HEK293 (cell line): ENCODE results near the gene TTLL7.

Experiments used
- CTCF ChIA-PET: fragments of 350-600 bp; formaldehyde crosslinking; extraction: SDS; loops from one replicate; lab custom pipeline; 2021; ENCODE audit warnings: antibody characterized with exemption; lab: Yijun Ruan, JAX
- POLR2A ChIA-PET: fragments of 300-600 bp; formaldehyde crosslinking; extraction: SDS; loops from one replicate; lab custom pipeline; 2020; ENCODE audit warnings: antibody characterized with exemption, inconsistent platforms; lab: Yijun Ruan, JAX
- H3K27ac ChIP-seq: fragments of 200-500 bp; sonication (Bioruptor generic); 2 replicates; pipeline ENCODE4 v1.5.1; 2014; ENCODE audit warnings: low read depth, low read length, control low read depth, inconsistent platforms; ENCODE audit errors: extremely low read depth
- H3K36me3 ChIP-seq, 2 experiments: fragments of 200-500 bp in 1 of 2; sonication (Bioruptor generic) in 1 of 2; 1 replicate in 1 of 2; 2 replicates in 1 of 2; pipeline ENCODE4 v1.5.1; 2014 to 2017; ENCODE audit warnings: inconsistent platforms in 2 of 2, low read length in 2 of 2; ENCODE audit not compliant: control insufficient read depth in 2 of 2, insufficient read depth in 1 of 2
- H3K4me1 ChIP-seq: fragments of 200-500 bp; sonication (Bioruptor generic); 2 replicates; pipeline ENCODE4 v1.5.1; 2014; ENCODE audit warnings: mild to moderate bottlenecking, low read length, inconsistent platforms; ENCODE audit not compliant: control insufficient read depth, insufficient read depth
- H3K4me3 ChIP-seq: 2 replicates; pipeline ENCODE4 v1.5.1; 2011; ENCODE audit warnings: low read depth, mild to moderate bottlenecking, control low read depth, low read length, moderate library complexity
- H3K9me3 ChIP-seq: fragments of 200-500 bp; sonication (Bioruptor generic); 2 replicates; pipeline ENCODE4 v1.5.1; 2014; ENCODE audit warnings: low read depth, low read length, inconsistent platforms; ENCODE audit not compliant: control insufficient read depth, insufficient read depth
- GLI2 ChIP-seq: fragments of 450-650 bp; formaldehyde crosslinking; IDR thresholded peaks from 2 replicates; pipeline ENCODE4; 2017; ENCODE audit warnings: missing biosample characterization, missing genetic modification characterization, low read depth, borderline replicate concordance
- GLI4 ChIP-seq: fragments of 450-650 bp; formaldehyde crosslinking; IDR thresholded peaks from 2 replicates; pipeline ENCODE4 v1.5.1; 2016; ENCODE audit warnings: missing biosample characterization, missing genetic modification characterization
- HOXA7 ChIP-seq: sonication (generic); formaldehyde crosslinking; IDR thresholded peaks from 2 replicates; pipeline ENCODE4 v1.8.1; 2022; ENCODE audit warnings: missing genetic modification reagents, borderline replicate concordance
- KLF8 ChIP-seq: fragments of 450-650 bp; formaldehyde crosslinking; IDR thresholded peaks from 2 replicates; pipeline ENCODE4 v1.5.1; 2016; ENCODE audit warnings: missing biosample characterization, missing genetic modification characterization
- SP7 ChIP-seq: fragments of 450-650 bp; formaldehyde crosslinking; IDR thresholded peaks from 2 replicates; pipeline ENCODE4 v1.5.1; 2016; ENCODE audit warnings: missing biosample characterization, missing genetic modification characterization
- ZNF121 ChIP-seq: fragments of 450-650 bp; formaldehyde crosslinking; IDR thresholded peaks from 2 replicates; pipeline ENCODE4 v1.5.1; 2016; ENCODE audit warnings: missing biosample characterization, missing genetic modification characterization
- ZNF19 ChIP-seq: fragments of 450-650 bp; formaldehyde crosslinking; IDR thresholded peaks from 2 replicates; pipeline ENCODE4; 2016; ENCODE audit warnings: missing biosample characterization, missing genetic modification characterization, low read depth
- ZNF548 ChIP-seq: fragments of 450-650 bp; formaldehyde crosslinking; IDR thresholded peaks from 2 replicates; pipeline ENCODE4 v1.5.1; 2016; ENCODE audit warnings: missing biosample characterization, missing genetic modification characterization
- ZNF558 ChIP-seq: fragments of 450-650 bp; formaldehyde crosslinking; IDR thresholded peaks from 2 replicates; pipeline ENCODE4 v1.5.1; 2016; ENCODE audit warnings: missing biosample characterization, missing genetic modification characterization
- ZXDB ChIP-seq: fragments of 450-650 bp; formaldehyde crosslinking; IDR thresholded peaks from 2 replicates; pipeline ENCODE4 v1.5.1; 2016; ENCODE audit warnings: missing biosample characterization, missing genetic modification characterization
- TF ChIP-seq, protein P1 (sequence below): fragments of 450-650 bp; formaldehyde crosslinking; IDR thresholded peaks from 2 replicates; pipeline ENCODE4 v1.5.1; 2017; ENCODE audit warnings: missing biosample characterization, missing genetic modification characterization
- TF ChIP-seq, protein P2 (sequence below): fragments of 450-650 bp; formaldehyde crosslinking; IDR thresholded peaks from 2 replicates; pipeline ENCODE4 v1.5.1; 2016; ENCODE audit warnings: missing biosample characterization, missing genetic modification characterization
- TF ChIP-seq, protein P3 (sequence below): fragments of 450-650 bp; formaldehyde crosslinking; IDR thresholded peaks from 2 replicates; pipeline ENCODE4 v1.5.1; 2017; ENCODE audit warnings: missing biosample characterization, missing genetic modification characterization
- TF ChIP-seq, protein P4 (sequence below): fragments of 450-650 bp; formaldehyde crosslinking; IDR thresholded peaks from 2 replicates; pipeline ENCODE4 v1.5.1; 2016; ENCODE audit warnings: missing biosample characterization, missing genetic modification characterization

The TTLL7 gene

DNA sequence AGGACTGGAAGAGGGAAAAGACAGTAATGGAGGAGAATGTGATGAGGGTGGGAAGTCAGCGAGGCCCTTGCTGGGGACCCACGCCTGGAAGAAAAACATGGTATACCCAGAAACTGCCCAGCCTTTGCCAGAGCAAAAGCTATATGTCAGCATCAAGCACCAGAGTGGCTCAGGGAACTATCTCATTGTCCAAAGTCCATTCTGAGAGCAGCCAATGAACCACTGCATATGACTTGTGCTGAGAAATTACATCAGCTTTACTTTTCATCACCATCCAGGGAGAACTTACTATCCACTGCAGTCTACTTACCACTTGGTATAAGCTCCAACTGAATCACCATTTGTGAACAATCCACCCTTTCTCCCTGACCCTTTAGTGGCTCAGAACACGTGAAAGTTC lies 148.1 kb downstream of the TTLL7 start:
- H3K27ac ChIP-seq: no peak overlapping the region
- ChIA-PET CTCF (interaction anchor here (1.1 kb wide), 1 partner anchor 9 kb away, joined by 4 read pairs; no protein-coding TSS in a partner anchor), POLR2A (no interaction called here)
- no peaks in the 10 kb centered on the region for H3K36me3 ChIP-seq
- H3K4me3 ChIP-seq: no peak overlapping the region
- TF ChIP-seq ZNF121 (tag by site-specific recombination) (no peak), KLF8 (tag by site-specific recombination) (no peak), SP7 (no peak), GLI2 (tag by site-specific recombination) (no peak), ZNF548 (no peak), ZXDB (tag by site-specific recombination) (no peak), GLI4 (tag by site-specific recombination) (no peak), ZNF558 (no peak), HOXA7 (no peak), ZNF19 (tag by site-specific recombination) (no peak)
- TF ChIP-seq, protein P1, sequence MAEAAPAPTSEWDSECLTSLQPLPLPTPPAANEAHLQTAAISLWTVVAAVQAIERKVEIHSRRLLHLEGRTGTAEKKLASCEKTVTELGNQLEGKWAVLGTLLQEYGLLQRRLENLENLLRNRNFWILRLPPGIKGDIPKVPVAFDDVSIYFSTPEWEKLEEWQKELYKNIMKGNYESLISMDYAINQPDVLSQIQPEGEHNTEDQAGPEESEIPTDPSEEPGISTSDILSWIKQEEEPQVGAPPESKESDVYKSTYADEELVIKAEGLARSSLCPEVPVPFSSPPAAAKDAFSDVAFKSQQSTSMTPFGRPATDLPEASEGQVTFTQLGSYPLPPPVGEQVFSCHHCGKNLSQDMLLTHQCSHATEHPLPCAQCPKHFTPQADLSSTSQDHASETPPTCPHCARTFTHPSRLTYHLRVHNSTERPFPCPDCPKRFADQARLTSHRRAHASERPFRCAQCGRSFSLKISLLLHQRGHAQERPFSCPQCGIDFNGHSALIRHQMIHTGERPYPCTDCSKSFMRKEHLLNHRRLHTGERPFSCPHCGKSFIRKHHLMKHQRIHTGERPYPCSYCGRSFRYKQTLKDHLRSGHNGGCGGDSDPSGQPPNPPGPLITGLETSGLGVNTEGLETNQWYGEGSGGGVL (tag by site-specific recombination): no peak
- TF ChIP-seq, protein P2, sequence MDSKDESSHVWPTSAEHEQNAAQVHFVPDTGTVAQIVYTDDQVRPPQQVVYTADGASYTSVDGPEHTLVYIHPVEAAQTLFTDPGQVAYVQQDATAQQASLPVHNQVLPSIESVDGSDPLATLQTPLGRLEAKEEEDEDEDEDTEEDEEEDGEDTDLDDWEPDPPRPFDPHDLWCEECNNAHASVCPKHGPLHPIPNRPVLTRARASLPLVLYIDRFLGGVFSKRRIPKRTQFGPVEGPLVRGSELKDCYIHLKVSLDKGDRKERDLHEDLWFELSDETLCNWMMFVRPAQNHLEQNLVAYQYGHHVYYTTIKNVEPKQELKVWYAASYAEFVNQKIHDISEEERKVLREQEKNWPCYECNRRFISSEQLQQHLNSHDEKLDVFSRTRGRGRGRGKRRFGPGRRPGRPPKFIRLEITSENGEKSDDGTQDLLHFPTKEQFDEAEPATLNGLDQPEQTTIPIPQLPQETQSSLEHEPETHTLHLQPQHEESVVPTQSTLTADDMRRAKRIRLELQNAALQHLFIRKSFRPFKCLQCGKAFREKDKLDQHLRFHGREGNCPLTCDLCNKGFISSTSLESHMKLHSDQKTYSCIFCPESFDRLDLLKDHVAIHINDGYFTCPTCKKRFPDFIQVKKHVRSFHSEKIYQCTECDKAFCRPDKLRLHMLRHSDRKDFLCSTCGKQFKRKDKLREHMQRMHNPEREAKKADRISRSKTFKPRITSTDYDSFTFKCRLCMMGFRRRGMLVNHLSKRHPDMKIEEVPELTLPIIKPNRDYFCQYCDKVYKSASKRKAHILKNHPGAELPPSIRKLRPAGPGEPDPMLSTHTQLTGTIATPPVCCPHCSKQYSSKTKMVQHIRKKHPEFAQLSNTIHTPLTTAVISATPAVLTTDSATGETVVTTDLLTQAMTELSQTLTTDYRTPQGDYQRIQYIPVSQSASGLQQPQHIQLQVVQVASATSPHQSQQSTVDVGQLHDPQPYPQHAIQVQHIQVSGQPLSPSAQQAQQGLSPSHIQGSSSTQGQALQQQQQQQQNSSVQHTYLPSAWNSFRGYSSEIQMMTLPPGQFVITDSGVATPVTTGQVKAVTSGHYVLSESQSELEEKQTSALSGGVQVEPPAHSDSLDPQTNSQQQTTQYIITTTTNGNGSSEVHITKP (tag by site-specific recombination): no peak
- TF ChIP-seq, protein P3, sequence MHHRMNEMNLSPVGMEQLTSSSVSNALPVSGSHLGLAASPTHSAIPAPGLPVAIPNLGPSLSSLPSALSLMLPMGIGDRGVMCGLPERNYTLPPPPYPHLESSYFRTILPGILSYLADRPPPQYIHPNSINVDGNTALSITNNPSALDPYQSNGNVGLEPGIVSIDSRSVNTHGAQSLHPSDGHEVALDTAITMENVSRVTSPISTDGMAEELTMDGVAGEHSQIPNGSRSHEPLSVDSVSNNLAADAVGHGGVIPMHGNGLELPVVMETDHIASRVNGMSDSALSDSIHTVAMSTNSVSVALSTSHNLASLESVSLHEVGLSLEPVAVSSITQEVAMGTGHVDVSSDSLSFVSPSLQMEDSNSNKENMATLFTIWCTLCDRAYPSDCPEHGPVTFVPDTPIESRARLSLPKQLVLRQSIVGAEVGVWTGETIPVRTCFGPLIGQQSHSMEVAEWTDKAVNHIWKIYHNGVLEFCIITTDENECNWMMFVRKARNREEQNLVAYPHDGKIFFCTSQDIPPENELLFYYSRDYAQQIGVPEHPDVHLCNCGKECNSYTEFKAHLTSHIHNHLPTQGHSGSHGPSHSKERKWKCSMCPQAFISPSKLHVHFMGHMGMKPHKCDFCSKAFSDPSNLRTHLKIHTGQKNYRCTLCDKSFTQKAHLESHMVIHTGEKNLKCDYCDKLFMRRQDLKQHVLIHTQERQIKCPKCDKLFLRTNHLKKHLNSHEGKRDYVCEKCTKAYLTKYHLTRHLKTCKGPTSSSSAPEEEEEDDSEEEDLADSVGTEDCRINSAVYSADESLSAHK (tag by site-specific recombination): no peak
- TF ChIP-seq, protein P4, sequence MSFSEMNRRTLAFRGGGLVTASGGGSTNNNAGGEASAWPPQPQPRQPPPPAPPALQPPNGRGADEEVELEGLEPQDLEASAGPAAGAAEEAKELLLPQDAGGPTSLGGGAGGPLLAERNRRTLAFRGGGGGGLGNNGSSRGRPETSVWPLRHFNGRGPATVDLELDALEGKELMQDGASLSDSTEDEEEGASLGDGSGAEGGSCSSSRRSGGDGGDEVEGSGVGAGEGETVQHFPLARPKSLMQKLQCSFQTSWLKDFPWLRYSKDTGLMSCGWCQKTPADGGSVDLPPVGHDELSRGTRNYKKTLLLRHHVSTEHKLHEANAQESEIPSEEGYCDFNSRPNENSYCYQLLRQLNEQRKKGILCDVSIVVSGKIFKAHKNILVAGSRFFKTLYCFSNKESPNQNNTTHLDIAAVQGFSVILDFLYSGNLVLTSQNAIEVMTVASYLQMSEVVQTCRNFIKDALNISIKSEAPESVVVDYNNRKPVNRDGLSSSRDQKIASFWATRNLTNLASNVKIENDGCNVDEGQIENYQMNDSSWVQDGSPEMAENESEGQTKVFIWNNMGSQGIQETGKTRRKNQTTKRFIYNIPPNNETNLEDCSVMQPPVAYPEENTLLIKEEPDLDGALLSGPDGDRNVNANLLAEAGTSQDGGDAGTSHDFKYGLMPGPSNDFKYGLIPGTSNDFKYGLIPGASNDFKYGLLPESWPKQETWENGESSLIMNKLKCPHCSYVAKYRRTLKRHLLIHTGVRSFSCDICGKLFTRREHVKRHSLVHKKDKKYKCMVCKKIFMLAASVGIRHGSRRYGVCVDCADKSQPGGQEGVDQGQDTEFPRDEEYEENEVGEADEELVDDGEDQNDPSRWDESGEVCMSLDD (tag by site-specific recombination): no peak
- no peaks in the 10 kb centered on the region for H3K4me1 ChIP-seq
- no peaks in the 10 kb centered on the region for H3K9me3 ChIP-seq
